Adrenal gland (tissue), 12 donors: ENCODE measurements around the gene PIK3AP1. TPM values are rescaled to one million over a fixed set of nuclear protein-coding genes. Genes with fewer than 3 reads are reported as not detected.

Experiments
- DNase-seq, 7 donors: peaks; one replicate each; pipeline ENCODE4 v3.0.0-alpha.2; 2019 to 2020
- H3K27ac ChIP-seq, 5 donors: fragments of 200-600 bp; sonication (generic) in 4 of 5; 1 replicate in 3 of 5; 2 replicates in 2 of 5; pipeline versions ENCODE4 v1.5.1 to v1.8.0; 2016 to 2020; ENCODE audit warnings: mild to moderate bottlenecking in 1 of 5
- H3K27me3 ChIP-seq: fragments of 200-600 bp; 2 replicates; pipeline ENCODE4 v1.8.0; 2021
- H3K36me3 ChIP-seq, 2 donors: fragments of 200-600 bp; replicated peaks in 1 of 2; 1 replicate in 1 of 2; 2 replicates in 1 of 2; pipeline versions ENCODE4 v1.5.1 to v1.8.0; 2018 to 2022
- H3K4me1 ChIP-seq, 2 donors: fragments of 200-600 bp; replicated peaks in 1 of 2; 1 replicate in 1 of 2; 2 replicates in 1 of 2; pipeline versions ENCODE4 v1.5.1 to v1.8.0; 2018 to 2021
- H3K4me3 ChIP-seq, 4 donors: fragments of 200-600 bp; sonication (generic) in 3 of 4; one replicate each; pipeline ENCODE4 v1.5.1; 2016 to 2018
- H3K9me3 ChIP-seq, 3 donors: fragments of 200-600 bp; sonication (generic) in 1 of 3; replicated peaks in 1 of 3; 1 replicate in 2 of 3; 2 replicates in 1 of 3; pipeline versions ENCODE4 v1.5.1 to v1.8.0; 2016 to 2021
- CTCF ChIP-seq, 6 experiments: fragments of 450-650 bp in 4 of 6; fragments of 200-600 bp in 2 of 6; sonication (generic) in 1 of 6; IDR thresholded peaks; 1 replicate in 5 of 6; 2 replicates in 1 of 6; pipeline versions ENCODE4 v1.5.1 to v1.8.0; 2016 to 2021; ENCODE audit warnings: antibody characterized with exemption in 6 of 6, mild to moderate bottlenecking in 2 of 6, moderate library complexity in 1 of 6
- POLR2A ChIP-seq, 2 donors: fragments of 450-650 bp; IDR thresholded peaks; one replicate each; pipeline ENCODE4 v1.6.1; 2017; ENCODE audit warnings: antibody characterized with exemption in 2 of 2, mild to moderate bottlenecking in 2 of 2, moderate library complexity in 1 of 2
- WGBS, 4 donors: extraction: QIAGEN DNeasy Blood & Tissue Kit in 2 of 4; methylation state at CpG; one replicate each; pipeline versions ENCODE4 v1.1.5 to v1.1.7; 2013 to 2017; 5-methylcytosine and 5-hydroxymethylcytosine counted together
- intact Hi-C, 2 donors: fragments of 100-400 bp; cut with DNase I; formaldehyde crosslinking; loops; one replicate each; pipeline versions ENCODE4 v1.14.1 to v1.15.0; 2022 to 2023
- polyA plus RNA-seq, 3 donors: library from polyadenylated mRNA; stranded (reverse); fragments of 200-250 nt in 2 of 3; fragments of 350-450 nt in 1 of 3; fragmentation: Illumina TruSeq in 1 of 3; extraction: RNeasy Lipid Tissue Mini Kit (QIAGEN cat#74804) in 1 of 3; gene quantifications; one replicate each; pipeline ENCODE4 v1.2.3, GENCODE V29; 2013 to 2014
- total RNA-seq, 9 donors: library from RNA; depleted of rRNA in 4 of 9; stranded (reverse); fragments of >200 nt in 4 of 9; fragments of 120-200 nt in 1 of 9; fragmentation: NEBNext Ultra II Directional in 1 of 9; extraction: Animal tissue kit (Norgen Biotek cat#: 25700) in 1 of 9; gene quantifications; one replicate each; pipeline versions ENCODE4 v1.1.0 to v1.2.4, GENCODE V29; 2013 to 2023
- donor health status: healthy with polysubstance abuse.
- donor health status: Bipolar disorder and iron deficiency.
- donor health status: DM: yes; HTN: yes; CAD: no.
- donor health status: DM: no; HTN: no; CAD: no.
- donor health status: DM: no; HTN: no; CAD: no.
- donor health status: DM: yes; HTN: yes; CAD: no.

Gene PIK3AP1
- total and polyA plus RNA-seq, 12 donors, result 2.0 to 38.5 (median 10.4) TPM

- no peak for DNase-seq
- no peak overlapping the region for H3K4me3 ChIP-seq
- TF ChIP-seq POLR2A (IDR thresholded peaks at IDR 0.05) (no peak), CTCF (IDR thresholded peaks at IDR 0.05) (no peak)
- H3K4me1 ChIP-seq, result no peaks in the 10 kb centered on the region
- no peak overlapping the region for H3K27ac ChIP-seq
- intact Hi-C loops, result no loop called here
- H3K36me3 ChIP-seq, result no peaks in the 10 kb centered on the region
- WGBS, 4 donors, result 81 to 87% (median 84%) methylated on average over 3 of the region's 3 CpGs
- no peaks in the 10 kb centered on the region for H3K9me3 ChIP-seq
- H3K27me3 ChIP-seq, result no peaks in the 10 kb centered on the region
Measured at GRCh38 chr10:96658844-96659243, 61.5 kb downstream of the PIK3AP1 start.

GRCh38 chr10:96657385-96657784, 62.9 kb downstream of the PIK3AP1 start:
- DNase-seq, result no peak
- intact Hi-C loops, result no loop called here
- Histone ChIP-seq H3K27me3 (no peaks in the 10 kb centered on the region), H3K4me3 (no peak overlapping the region), H3K27ac (no peak overlapping the region), H3K9me3 (no peaks in the 10 kb centered on the region), H3K36me3 (no peaks in the 10 kb centered on the region), H3K4me1 (no peaks in the 10 kb centered on the region)
- TF ChIP-seq CTCF (IDR thresholded peaks at IDR 0.05), result no peak
- no peak for TF ChIP-seq POLR2A (IDR thresholded peaks at IDR 0.05)
- 94 to 100% (median 98%) methylated on average over 1 of the region's 1 CpG for WGBS, 4 donors

GRCh38 chr10:96656839-96657238, 63.5 kb downstream of the PIK3AP1 start:
- Histone ChIP-seq H3K36me3 (no peaks in the 10 kb centered on the region), H3K9me3 (no peaks in the 10 kb centered on the region), H3K27ac (peak overlapping the region in 1 of 5 donors; percentile 66), H3K4me1 (no peaks in the 10 kb centered on the region), H3K4me3 (no peak overlapping the region), H3K27me3 (no peaks in the 10 kb centered on the region)
- TF ChIP-seq POLR2A (IDR thresholded peaks at IDR 0.05) (no peak), CTCF (IDR thresholded peaks at IDR 0.05) (no peak)
- 70 to 88% (median 77%) methylated on average over 9 of the region's 9 CpGs for WGBS, 4 donors
- DNase-seq, result peak in 1 of 7 donors; percentile 28
- intact Hi-C loops, result no loop called here

GRCh38 chr10:96656198-96656577, 64.1 kb downstream of the PIK3AP1 start:
- WGBS, 4 donors, result 71 to 85% (median 78%) methylated on average over 3 of the region's 3 CpGs
- Histone ChIP-seq H3K27ac (peak overlapping the region in 1 of 5 donors; percentile 66), H3K4me3 (no peak overlapping the region), H3K9me3 (no peaks in the 10 kb centered on the region), H3K4me1 (no peaks in the 10 kb centered on the region), H3K36me3 (no peaks in the 10 kb centered on the region), H3K27me3 (no peaks in the 10 kb centered on the region)
- no peak for DNase-seq
- TF ChIP-seq CTCF (IDR thresholded peaks at IDR 0.05), result no peak
- intact Hi-C loops, result no loop called here
